ENCODE results near the gene RGP1. TPM values are rescaled to one million over a fixed set of nuclear protein-coding genes. Genes with fewer than 3 reads are reported as not detected.
A peak's percentile ranks its signal among the peaks of the same experiment; 100 is the strongest.

RGP1 gene
- total and polyA plus RNA-seq, 8 donors: 3.8 to 21.2 (median 12.0) TPM

DNA sequence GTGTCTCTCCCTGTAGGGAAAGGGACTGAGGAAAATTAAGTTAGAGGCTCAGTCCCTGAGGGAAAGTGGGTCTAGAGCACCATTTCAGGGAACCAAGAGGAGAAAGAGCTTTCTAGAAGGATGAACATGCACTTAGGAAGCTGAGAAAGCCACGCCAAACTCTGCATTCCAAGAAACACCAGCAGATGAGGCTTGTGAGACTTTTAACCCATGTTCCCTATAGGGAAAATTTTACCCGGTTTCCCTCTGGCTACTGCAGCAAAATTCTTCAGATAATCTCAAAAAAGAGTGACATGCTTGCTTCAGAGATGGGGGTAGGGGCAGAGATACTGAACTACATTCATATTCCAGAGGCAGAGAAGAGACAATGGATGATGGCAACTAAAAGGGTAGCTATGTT lies 25.7 kb upstream of the RGP1 start:
- DNase-seq: no peak
- no peaks in the 10 kb centered on the region for H3K27me3 ChIP-seq
- H3K36me3 ChIP-seq: peaks cover 73 to 83% (median 78%) of the 10 kb centered on the region in 4 donors
- intact Hi-C loops (cut with DNase I; ENCODE audit: low total_unique reads): no loop called here
- TF ChIP-seq POLR2A (IDR thresholded peaks at IDR 0.05): no peak
- no peak for TF ChIP-seq CTCF (IDR thresholded peaks at IDR 0.05)
- TF ChIP-seq EP300 (IDR thresholded peaks at IDR 0.05): no peak
- no peak for TF ChIP-seq POLR2AphosphoS5 (IDR thresholded peaks at IDR 0.05)
- WGBS, 5 donors: 89 to 96% (median 94%) methylated on average over 2 of the region's 2 CpGs
- H3K27ac ChIP-seq: peak overlapping the region in 1 of 5 donors; percentile 44
- no peak overlapping the region for H3K4me3 ChIP-seq
- H3K9me3 ChIP-seq: no peaks in the 10 kb centered on the region
- peaks cover 16 to 34% (median 26%) of the 10 kb centered on the region in 4 donors for H3K4me1 ChIP-seq

DNA sequence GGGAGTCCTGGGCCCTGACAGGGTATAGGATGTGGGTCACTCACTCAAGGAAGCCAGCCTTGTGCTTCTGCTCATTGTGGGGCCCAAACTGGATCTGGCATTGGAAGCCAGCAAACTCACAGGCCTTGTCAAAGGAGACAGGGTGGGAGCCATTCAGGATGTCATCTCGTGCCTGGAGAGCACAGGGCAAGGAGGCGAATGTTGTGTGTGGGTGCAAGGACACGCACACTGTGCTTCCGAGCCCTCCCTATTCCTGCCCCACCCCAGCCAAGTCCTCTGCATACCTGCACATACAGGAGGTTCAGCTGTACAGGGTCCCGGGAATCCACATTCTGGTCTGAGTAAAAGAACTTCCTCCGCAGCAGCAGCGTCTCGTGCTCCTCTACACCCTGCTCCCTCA lies 25.2 kb upstream of the RGP1 start:
- Histone ChIP-seq H3K4me3 (no peak overlapping the region), H3K36me3 (peaks cover 68 to 78% (median 73%) of the 10 kb centered on the region in 4 donors), H3K4me1 (peaks cover 20 to 39% (median 31%) of the 10 kb centered on the region in 4 donors), H3K27ac (peak overlapping the region in 1 of 5 donors; percentile 98), H3K27me3 (no peaks in the 10 kb centered on the region), H3K9me3 (no peaks in the 10 kb centered on the region)
- no peak for DNase-seq
- no peak for TF ChIP-seq EP300 (IDR thresholded peaks at IDR 0.05)
- TF ChIP-seq POLR2AphosphoS5 (IDR thresholded peaks at IDR 0.05): no peak
- TF ChIP-seq POLR2A (IDR thresholded peaks at IDR 0.05): no peak
- TF ChIP-seq CTCF (IDR thresholded peaks at IDR 0.05): no peak
- intact Hi-C loops (cut with DNase I; ENCODE audit: low total_unique reads): no loop called here
- WGBS, 5 donors: 91 to 99% (median 96%) methylated on average over 7 to 8 of the region's 8 CpGs

DNA sequence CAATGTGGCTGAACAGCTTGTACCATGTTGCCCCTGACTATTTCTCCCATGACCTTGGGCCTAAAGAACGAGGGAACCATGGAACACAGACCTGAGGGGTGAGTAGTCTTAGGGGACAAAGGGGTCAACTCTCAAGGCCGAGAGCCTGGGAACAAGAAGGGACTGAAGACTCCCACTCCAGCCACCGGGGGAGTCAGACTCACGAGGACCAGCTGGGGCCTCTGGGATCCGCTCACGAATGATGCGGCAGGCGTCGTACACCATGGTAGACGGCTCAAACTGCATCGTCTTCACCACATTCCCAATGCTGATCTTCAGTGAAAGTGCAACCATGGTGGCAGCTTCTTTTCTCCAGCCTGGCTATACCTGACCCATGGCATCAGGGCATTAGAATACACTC lies 23.7 kb upstream of the RGP1 start:
- peaks cover 54 to 63% (median 59%) of the 10 kb centered on the region in 4 donors for H3K36me3 ChIP-seq
- no peaks in the 10 kb centered on the region for H3K27me3 ChIP-seq
- peak overlapping the region in 3 of 5 donors; percentile 39 to 100 (median 98) for H3K27ac ChIP-seq
- no peak for TF ChIP-seq POLR2A (IDR thresholded peaks at IDR 0.05)
- WGBS, 5 donors: 93% methylated on average over 11 of the region's 11 CpGs
- peaks cover 34 to 53% (median 45%) of the 10 kb centered on the region in 4 donors for H3K4me1 ChIP-seq
- H3K9me3 ChIP-seq: no peaks in the 10 kb centered on the region
- no peak overlapping the region for H3K4me3 ChIP-seq
- DNase-seq: no peak
- intact Hi-C loops (cut with DNase I; ENCODE audit: low total_unique reads): no loop called here

DNA sequence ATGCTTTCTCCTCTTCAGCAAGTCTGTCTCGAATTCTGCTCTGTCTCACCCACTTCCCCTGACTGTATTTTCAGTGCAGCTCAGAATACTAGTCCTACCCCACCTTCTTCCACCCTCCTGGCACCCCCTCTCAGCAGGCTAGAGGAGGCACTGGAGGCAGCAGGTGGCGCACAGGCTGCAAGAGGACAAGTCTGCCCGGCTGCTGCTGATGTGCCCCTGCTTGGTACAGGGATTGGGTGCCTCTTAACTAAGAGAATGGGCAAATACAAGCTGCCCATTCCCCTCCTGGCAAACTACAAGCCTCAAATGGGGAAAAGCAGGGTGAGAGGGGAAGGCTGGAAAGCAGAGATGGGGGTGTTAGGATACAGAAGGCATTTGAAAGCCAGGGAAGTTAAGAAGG lies 22.2 kb upstream of the RGP1 start:
- TF ChIP-seq POLR2AphosphoS5 (IDR thresholded peaks at IDR 0.05): no peak
- TF ChIP-seq EP300 (IDR thresholded peaks at IDR 0.05): no peak
- TF ChIP-seq POLR2A (IDR thresholded peaks at IDR 0.05): no peak
- no peak for TF ChIP-seq CTCF (IDR thresholded peaks at IDR 0.05)
- intact Hi-C loops (cut with DNase I; ENCODE audit: low total_unique reads): no loop called here
- Histone ChIP-seq H3K27ac (peak overlapping the region in 4 of 5 donors; percentile 98 to 100 (median 98)), H3K36me3 (peaks cover 38 to 48% (median 43%) of the 10 kb centered on the region in 4 donors), H3K4me3 (peak overlapping the region; percentile 53 to 88 (median 77)), H3K9me3 (no peaks in the 10 kb centered on the region), H3K4me1 (peaks cover 45 to 63% (median 55%) of the 10 kb centered on the region in 4 donors), H3K27me3 (no peaks in the 10 kb centered on the region)
- peak in 1 of 2 donors; percentile 79 for DNase-seq
- 31 to 45% (median 41%) methylated on average over 3 of the region's 3 CpGs for WGBS, 5 donors

DNA sequence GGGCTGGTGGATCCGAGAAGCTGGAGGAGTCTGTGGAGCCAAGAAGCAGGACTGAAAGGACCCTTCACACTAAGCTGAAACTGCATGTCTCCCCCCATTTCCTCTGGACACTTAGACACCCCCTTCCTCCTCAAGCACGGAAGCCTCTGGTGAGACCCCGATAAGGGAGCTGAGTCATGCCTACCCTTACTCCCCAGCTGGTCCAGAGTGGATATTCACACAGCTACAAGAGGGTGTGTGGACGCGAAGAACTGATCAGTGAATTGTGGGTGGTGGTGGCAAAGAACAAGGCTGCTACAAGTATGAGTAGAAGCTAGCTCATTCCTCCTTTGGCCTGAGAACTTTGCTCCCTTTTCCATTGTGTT lies 21.4 kb upstream of the RGP1 start:
- TF ChIP-seq POLR2A (IDR thresholded peaks at IDR 0.05) (no peak), EP300 (IDR thresholded peaks at IDR 0.05) (no peak), CTCF (IDR thresholded peaks at IDR 0.05) (no peak), POLR2AphosphoS5 (IDR thresholded peaks at IDR 0.05) (no peak)
- peaks cover 45 to 63% (median 55%) of the 10 kb centered on the region in 4 donors for H3K4me1 ChIP-seq
- intact Hi-C loops (cut with DNase I; ENCODE audit: low total_unique reads): no loop called here
- peak in 1 of 2 donors; percentile 20 for DNase-seq
- peaks cover 31 to 40% (median 36%) of the 10 kb centered on the region in 4 donors for H3K36me3 ChIP-seq
- H3K9me3 ChIP-seq: no peaks in the 10 kb centered on the region
- peak overlapping the region; percentile 8 to 100 (median 98) for H3K27ac ChIP-seq
- peak overlapping the region; percentile 53 to 88 (median 77) for H3K4me3 ChIP-seq
- no peaks in the 10 kb centered on the region for H3K27me3 ChIP-seq
- 18 to 59% (median 45%) methylated on average over 5 of the region's 5 CpGs for WGBS, 5 donors

Data from stomach (tissue), 9 donors.